ENCODE data around the gene VKORC1.

Gene VKORC1

GRCh38 chr16:31129568-31130335 is 35.2 kb upstream of the VKORC1 start:
- no peak for DNase-seq

GRCh38 chr16:31128711-31129567 is 34.3 kb upstream of the VKORC1 start:
- DNase-seq, result no peak

GRCh38 chr16:31127182-31127581 is 32.6 kb upstream of the VKORC1 start:
- DNase-seq, result no peak

GRCh38 chr16:31125844-31126243 is 31.2 kb upstream of the VKORC1 start:
- DNase-seq, result no peak

GRCh38 chr16:31120129-31120528 is 25.5 kb upstream of the VKORC1 start:
- no peak for DNase-seq

GRCh38 chr16:31118223-31119155 is 23.9 kb upstream of the VKORC1 start:
- no peak for DNase-seq

GRCh38 chr16:31117384-31118222 is 23.0 kb upstream of the VKORC1 start, which contains the start of gene KAT8:
Gene KAT8 (plus strand): TSS chr16:31117664. CDS start chr16:31117682, 18 bp downstream.
- peak; percentile 95 for DNase-seq

GRCh38 chr16:31114468-31114867 is 19.9 kb upstream of the VKORC1 start:
- no peak for DNase-seq

- DNase-seq, result no peak
Measured at GRCh38 chr16:31113121-31114120, 18.8 kb upstream of the VKORC1 start.

- DNase-seq, result no peak
Measured at GRCh38 chr16:31112711-31113110, 18.1 kb upstream of the VKORC1 start.

- no peak for DNase-seq
Measured at GRCh38 chr16:31111881-31112466, 17.4 kb upstream of the VKORC1 start.

GRCh38 chr16:31110106-31111034 is 15.8 kb upstream of the VKORC1 start:
- no peak for DNase-seq

GRCh38 chr16:31109622-31110021 is 15.0 kb upstream of the VKORC1 start:
- DNase-seq, result no peak

- no peak for DNase-seq
Measured at GRCh38 chr16:31108794-31109558, 14.4 kb upstream of the VKORC1 start.

- DNase-seq, result peak; percentile 53
Measured at GRCh38 chr16:31108035-31108793, 13.6 kb upstream of the VKORC1 start, which contains the start of gene BCKDK. Gene BCKDK (plus strand): TSS chr16:31108386. CDS start chr16:31109224, 838 bp downstream.

GRCh38 chr16:31107465-31107867 is 12.9 kb upstream of the VKORC1 start:
- DNase-seq, result no peak
